CD14-positive monocyte (primary cell): ENCODE measurements around the gene RAB10. TPM values are rescaled to one million over a fixed set of nuclear protein-coding genes. Genes with fewer than 3 reads are reported as not detected.

ENCODE experiments used
- DNase-seq, 3 donors: peaks; one replicate each; pipeline ENCODE4 v3.0.0-alpha.2; 2011 to 2022
- H2AFZ ChIP-seq: 2 replicates; pipeline ENCODE4 v1.6.0; 2012; ENCODE audit warnings: mild to moderate bottlenecking, low read depth, low read length, inconsistent platforms; ENCODE audit not compliant: insufficient read depth, poor library complexity, severe bottlenecking
- H3K27ac ChIP-seq, 2 donors: 1 replicate in 1 of 2; 2 replicates in 1 of 2; pipeline ENCODE4 v1.5.1; 2012 to 2013; ENCODE audit warnings: low read length in 2 of 2, control low read depth in 1 of 2, inconsistent platforms in 1 of 2, low read depth in 1 of 2, mild to moderate bottlenecking in 1 of 2
- H3K27me3 ChIP-seq, 2 donors: one replicate each; pipeline versions ENCODE4 v1.6.0 to v1.6.1; 2011 to 2013; ENCODE audit warnings: low read length in 2 of 2; ENCODE audit not compliant: control insufficient read depth in 2 of 2, insufficient read depth in 2 of 2
- H3K36me3 ChIP-seq, 2 donors: replicated peaks in 1 of 2; 1 replicate in 1 of 2; 2 replicates in 1 of 2; pipeline versions ENCODE4 v1.5.1 to v1.6.1; 2012 to 2013; ENCODE audit warnings: low read length in 2 of 2, control low read depth in 1 of 2, inconsistent platforms in 1 of 2, mild to moderate bottlenecking in 1 of 2; ENCODE audit not compliant: insufficient read depth in 2 of 2, control insufficient read depth in 1 of 2
- H3K4me1 ChIP-seq, 2 donors: 1 replicate in 1 of 2; 2 replicates in 1 of 2; pipeline versions ENCODE4 v1.5.1 to v1.6.1; 2012 to 2013; ENCODE audit warnings: low read length in 2 of 2, control low read depth in 1 of 2, inconsistent platforms in 1 of 2, mild to moderate bottlenecking in 1 of 2, moderate library complexity in 1 of 2; ENCODE audit not compliant: insufficient read depth in 2 of 2, control insufficient read depth in 1 of 2
- H3K4me2 ChIP-seq: replicated peaks from 2 replicates; pipeline ENCODE3; 2012; ENCODE audit warnings: low read length, moderate library complexity, mild to moderate bottlenecking; ENCODE audit not compliant: poor library complexity, severe bottlenecking; ENCODE audit errors: extremely low read depth
- H3K4me3 ChIP-seq, 3 experiments: fragments of 200-600 bp in 1 of 3; sonication (generic) in 1 of 3; replicated peaks in 1 of 3; 1 replicate in 2 of 3; 2 replicates in 1 of 3; pipeline ENCODE4 v1.5.1; 2011 to 2013; ENCODE audit warnings: low read length in 3 of 3, mild to moderate bottlenecking in 3 of 3, control low read depth in 2 of 3, low read depth in 2 of 3, inconsistent platforms in 1 of 3, moderate library complexity in 1 of 3
- H3K79me2 ChIP-seq: 2 replicates; pipeline ENCODE4 v1.6.0; 2012; ENCODE audit warnings: mild to moderate bottlenecking, control low read depth, inconsistent platforms, low read length, moderate library complexity; ENCODE audit not compliant: insufficient read depth
- H3K9ac ChIP-seq: 2 replicates; pipeline ENCODE4 v1.6.0; 2017; ENCODE audit warnings: low read length, mild to moderate bottlenecking; ENCODE audit not compliant: insufficient read depth, poor library complexity, severe bottlenecking
- H3K9me3 ChIP-seq, 2 donors: replicated peaks in 1 of 2; 1 replicate in 1 of 2; 2 replicates in 1 of 2; pipeline versions ENCODE4 v1.5.1 to v1.6.1; 2012 to 2013; ENCODE audit warnings: low read length in 2 of 2, control low read depth in 1 of 2; ENCODE audit not compliant: control insufficient read depth in 1 of 2, insufficient read depth in 1 of 2
- H4K20me1 ChIP-seq: 2 replicates; pipeline ENCODE4 v1.6.0; 2012; ENCODE audit warnings: mild to moderate bottlenecking, low read length, control low read depth, moderate library complexity; ENCODE audit not compliant: insufficient read depth
- H3K27ac Mint-ChIP-seq, 7 donors: one replicate each; pipeline ENCODE4 v1.8.0; 2020; ENCODE audit warnings: mild to moderate bottlenecking in 7 of 7, mixed read lengths in 7 of 7, moderate library complexity in 6 of 7, inconsistent platforms in 2 of 7
- H3K27me3 Mint-ChIP-seq, 3 donors: one replicate each; pipeline ENCODE4 v1.8.0; 2021 to 2022; ENCODE audit warnings: low read depth in 3 of 3, mild to moderate bottlenecking in 3 of 3, mixed read lengths in 3 of 3, moderate library complexity in 3 of 3, inconsistent platforms in 1 of 3
- H3K36me3 Mint-ChIP-seq, 2 donors: one replicate each; pipeline ENCODE4 v1.8.0; 2020; ENCODE audit warnings: mixed read lengths in 2 of 2, inconsistent platforms in 1 of 2, mild to moderate bottlenecking in 1 of 2
- H3K4me1 Mint-ChIP-seq: one replicate; pipeline ENCODE4 v1.8.0; 2020; ENCODE audit warnings: mild to moderate bottlenecking, mixed read lengths
- H3K4me3 Mint-ChIP-seq, 2 donors: one replicate each; pipeline ENCODE4 v1.8.0; 2020; ENCODE audit warnings: mild to moderate bottlenecking in 2 of 2, mixed read lengths in 2 of 2, moderate library complexity in 1 of 2
- H3K9me3 Mint-ChIP-seq, 7 donors: one replicate each; pipeline ENCODE4 v1.8.0; 2020 to 2022; ENCODE audit warnings: mixed read lengths in 7 of 7, mild to moderate bottlenecking in 6 of 7, moderate library complexity in 6 of 7, inconsistent platforms in 2 of 7
- CTCF ChIP-seq: fragments of 200-600 bp; IDR thresholded peaks from one replicate; pipeline ENCODE4 v1.8.0; 2022; ENCODE audit warnings: antibody characterized with exemption, mild to moderate bottlenecking
- WGBS: methylation state at CpG from one replicate; pipeline ENCODE4 v1.1.5; 2013; ENCODE audit warnings: missing lambda C conversion rate; ENCODE audit not compliant: insufficient coverage; 5-methylcytosine and 5-hydroxymethylcytosine counted together
- intact Hi-C, 2 donors: fragments of 100-400 bp; cut with micrococcal nuclease; formaldehyde crosslinking; loops; one replicate each; pipeline versions ENCODE4 v1.15.0 to v1.15.1; 2023
- polyA plus RNA-seq, 3 donors: library from polyadenylated mRNA; depleted of rRNA in 1 of 3; unstranded in 2 of 3; stranded (reverse) in 1 of 3; fragments of 300-500 nt in 2 of 3; fragments of >200 nt in 1 of 3; fragmentation: Illumina TruSeq in 2 of 3; gene quantifications; 1 replicate in 2 of 3; 2 replicates in 1 of 3; pipeline ENCODE4 v1.2.3, GENCODE V29; 2012 to 2021

RAB10 gene
- polyA plus RNA-seq, 3 donors, result 38.6 to 258 (median 202) TPM

DNA sequence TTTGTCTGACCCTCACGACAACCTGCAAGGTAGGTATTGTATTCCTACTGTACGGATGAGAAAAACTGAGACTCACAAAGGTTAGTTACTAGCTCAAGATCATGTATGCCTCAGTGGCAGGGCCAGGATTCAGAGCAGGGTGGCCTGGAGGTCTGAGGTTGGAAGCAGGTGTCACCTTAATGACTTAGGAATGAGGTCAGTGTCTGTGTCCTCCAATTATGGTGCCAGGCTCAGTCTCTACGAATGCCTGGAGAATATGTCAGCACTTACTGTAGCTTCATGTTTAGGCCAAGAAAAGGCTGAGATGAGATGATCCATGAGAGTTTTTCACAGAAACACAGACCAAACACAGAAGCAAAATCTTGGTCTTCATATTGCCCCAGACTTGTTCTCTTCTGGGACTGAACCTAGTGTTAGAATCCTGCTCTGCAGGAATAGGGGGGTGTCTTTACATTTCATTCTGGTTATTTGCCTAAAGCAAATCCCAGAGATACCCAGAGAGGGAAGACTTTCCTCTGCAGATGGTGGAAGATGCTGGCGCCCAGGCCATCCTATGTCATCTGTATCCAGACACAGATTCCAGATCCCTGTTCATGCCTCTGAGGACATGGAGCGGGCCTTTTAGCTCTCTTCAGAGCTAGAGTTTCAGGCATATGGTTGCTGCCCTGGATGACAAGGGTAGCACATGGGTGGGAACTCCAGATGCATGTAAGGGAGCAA lies 16.3 kb upstream of the RAB10 start:
- H3K27me3 ChIP-seq, result no peaks in the 10 kb centered on the region
- 100% methylated on average over 2 of the region's 5 CpGs for WGBS
- Mint-ChIP-seq H3K27me3 (peaks cover 0 to 2% (median under 1%) of the 10 kb centered on the region in 3 donors), H3K36me3 (peaks cover 0 to 3% of the 10 kb centered on the region in 2 donors), H3K9me3 (peaks cover 0 to 2% (median 0%) of the 10 kb centered on the region in 7 donors), H3K27ac (peak overlapping the region; percentile 43 to 86 (median 77)), H3K4me3 (peak overlapping the region in 1 of 2 donors; percentile 7), H3K4me1 (peaks cover 51% of the 10 kb centered on the region)
- peaks cover 38 to 50% of the 10 kb centered on the region in 2 donors for H3K4me1 ChIP-seq
- no peaks in the 10 kb centered on the region for H3K9me3 ChIP-seq
- DNase-seq, result no peak
- H3K36me3 ChIP-seq, result no peaks in the 10 kb centered on the region
- peak overlapping the region; percentile 20 for H2AFZ ChIP-seq
- H3K27ac ChIP-seq, result peak overlapping the region; percentile 28 to 47
- TF ChIP-seq CTCF, result no peak
- no peak overlapping the region for H3K9ac ChIP-seq
- no peaks in the 10 kb centered on the region for H3K79me2 ChIP-seq
- H3K4me2 ChIP-seq, result peak overlapping the region; percentile 21
- intact Hi-C loops, result no loop called here
- no peak overlapping the region for H3K4me3 ChIP-seq
- H4K20me1 ChIP-seq, result no peaks in the 10 kb centered on the region

- H3K27me3 ChIP-seq, result no peaks in the 10 kb centered on the region
- Mint-ChIP-seq H3K27ac (peak overlapping the region; percentile 62 to 88 (median 78)), H3K9me3 (peaks cover 0 to 2% (median 0%) of the 10 kb centered on the region in 7 donors), H3K4me1 (peaks cover 47% of the 10 kb centered on the region), H3K4me3 (peak overlapping the region; percentile 7 to 48), H3K36me3 (peaks cover 0 to 3% of the 10 kb centered on the region in 2 donors), H3K27me3 (peaks cover 0 to 6% (median 2%) of the 10 kb centered on the region in 3 donors)
- no peaks in the 10 kb centered on the region for H3K79me2 ChIP-seq
- H2AFZ ChIP-seq, result peak overlapping the region; percentile 1
- peak overlapping the region; percentile 21 for H3K4me2 ChIP-seq
- intact Hi-C loops, result no loop called here
- peaks cover 36 to 46% of the 10 kb centered on the region in 2 donors for H3K4me1 ChIP-seq
- no peak for TF ChIP-seq CTCF
- no peak overlapping the region for H3K9ac ChIP-seq
- peak; percentile 77 to 90 (median 85) for DNase-seq
- 50% methylated on average over 2 of the region's 3 CpGs for WGBS
- no peaks in the 10 kb centered on the region for H3K36me3 ChIP-seq
- H3K4me3 ChIP-seq, result no peak overlapping the region
- peak overlapping the region; percentile 28 to 47 for H3K27ac ChIP-seq
- H3K9me3 ChIP-seq, result no peaks in the 10 kb centered on the region
- no peaks in the 10 kb centered on the region for H4K20me1 ChIP-seq
These were observed 15.5 kb upstream of the RAB10 start for GRCh38 chr2:26018184-26019055.
